HG02973 (cell line): Measurements from ENCODE around the gene GALK2.
A peak's percentile ranks its signal among the peaks of the same experiment; 100 is the strongest.
"Not testable (repeated sequence)": the region's sequence is repeated elsewhere in the genome, so short reads cannot be mapped to it uniquely, and the experiment has no call there.

Experiments
- ATAC-seq: cut with Tn5 transposase; IDR thresholded peaks from one replicate; pipeline ENCODE4 v1.9.1; 2021; ENCODE audit warnings: moderate library complexity; ENCODE audit not compliant: unreplicated experiment

GALK2 gene

GRCh38 chr15:49163678-49164077 lies 6.4 kb upstream of the GALK2 start:
- ATAC-seq = no peak

GRCh38 chr15:49164865-49165264 lies 5.2 kb upstream of the GALK2 start:
- no peak for ATAC-seq

- ATAC-seq = no peak
Measured at GRCh38 chr15:49168016-49168415, 2.0 kb upstream of the GALK2 start.

GRCh38 chr15:49171790-49172189 lies 1.7 kb downstream of the GALK2 start:
- ATAC-seq = no peak

GRCh38 chr15:49174902-49175301 lies 4.9 kb downstream of the GALK2 start:
- ATAC-seq = no peak

- ATAC-seq = not testable (repeated sequence)
Measured at GRCh38 chr15:49175582-49176397, 5.7 kb downstream of the GALK2 start.

- ATAC-seq = no peak
Measured at GRCh38 chr15:49178497-49178896, 8.4 kb downstream of the GALK2 start.

- no peak for ATAC-seq
Measured at GRCh38 chr15:49179433-49180190, 9.6 kb downstream of the GALK2 start.

GRCh38 chr15:49182128-49182527 lies 12.1 kb downstream of the GALK2 start:
- ATAC-seq = no peak

- not testable (repeated sequence) for ATAC-seq
Measured at GRCh38 chr15:49183741-49184140, 13.7 kb downstream of the GALK2 start.

GRCh38 chr15:49185473-49185872 lies 15.4 kb downstream of the GALK2 start:
- ATAC-seq = peak; percentile 72

GRCh38 chr15:49187549-49188245 lies 17.6 kb downstream of the GALK2 start:
- ATAC-seq = no peak

- ATAC-seq = no peak
Measured at GRCh38 chr15:49188933-49189332, 18.9 kb downstream of the GALK2 start.

- no peak for ATAC-seq
Measured at GRCh38 chr15:49189631-49190030, 19.6 kb downstream of the GALK2 start.

GRCh38 chr15:49190586-49190985 lies 20.5 kb downstream of the GALK2 start:
- ATAC-seq = no peak

GRCh38 chr15:49191892-49192291 lies 21.8 kb downstream of the GALK2 start:
- no peak for ATAC-seq

GRCh38 chr15:49196856-49197255 lies 26.8 kb downstream of the GALK2 start:
- ATAC-seq = no peak

GRCh38 chr15:49199666-49200065 lies 29.6 kb downstream of the GALK2 start:
- no peak for ATAC-seq

GRCh38 chr15:49200347-49200746 lies 30.3 kb downstream of the GALK2 start:
- no peak for ATAC-seq

- not testable (repeated sequence) for ATAC-seq
Measured at GRCh38 chr15:49208102-49208501, 38.1 kb downstream of the GALK2 start.

- ATAC-seq = no peak
Measured at GRCh38 chr15:49212897-49213296, 42.9 kb downstream of the GALK2 start.
